ENCODE results near the gene BICD1.

Gene BICD1

GRCh38 chr12:32211900-32212156 is 105.2 kb downstream of the BICD1 start:
- H3K4me3 ChIP-seq (ENCODE audit: low read depth, low read length): no peak overlapping the region
- no peak for TF ChIP-seq CTCF (IDR thresholded peaks at IDR 0.05; ENCODE audit: control insufficient read depth, extremely low read depth, insufficient read depth)
- DNase-seq (ENCODE audit: low read depth): no peak

- H3K4me3 ChIP-seq (ENCODE audit: low read depth, low read length): no peak overlapping the region
- no peak for DNase-seq (ENCODE audit: low read depth)
- TF ChIP-seq CTCF (IDR thresholded peaks at IDR 0.05; ENCODE audit: control insufficient read depth, extremely low read depth, insufficient read depth): no peak
Observed at GRCh38 chr12:32214723-32215122, 108.1 kb downstream of the BICD1 start.

GRCh38 chr12:32217354-32218310 is 111.0 kb downstream of the BICD1 start:
- no peak for TF ChIP-seq CTCF (IDR thresholded peaks at IDR 0.05; ENCODE audit: control insufficient read depth, extremely low read depth, insufficient read depth)
- no peak for DNase-seq (ENCODE audit: low read depth)
- no peak overlapping the region for H3K4me3 ChIP-seq (ENCODE audit: low read depth, low read length)

- no peak for TF ChIP-seq CTCF (IDR thresholded peaks at IDR 0.05; ENCODE audit: control insufficient read depth, extremely low read depth, insufficient read depth)
- H3K4me3 ChIP-seq (ENCODE audit: low read depth, low read length): no peak overlapping the region
- no peak for DNase-seq (ENCODE audit: low read depth)
Observed at GRCh38 chr12:32223941-32224340, 117.3 kb downstream of the BICD1 start.

- DNase-seq (ENCODE audit: low read depth): no peak
- no peak overlapping the region for H3K4me3 ChIP-seq (ENCODE audit: low read depth, low read length)
- no peak for TF ChIP-seq CTCF (IDR thresholded peaks at IDR 0.05; ENCODE audit: control insufficient read depth, extremely low read depth, insufficient read depth)
Observed at GRCh38 chr12:32226768-32227167, 120.1 kb downstream of the BICD1 start.

GRCh38 chr12:32229971-32230612 is 123.4 kb downstream of the BICD1 start:
- no peak overlapping the region for H3K4me3 ChIP-seq (ENCODE audit: low read depth, low read length)
- TF ChIP-seq CTCF (IDR thresholded peaks at IDR 0.05; ENCODE audit: control insufficient read depth, extremely low read depth, insufficient read depth): no peak
- no peak for DNase-seq (ENCODE audit: low read depth)
